Panc1 (cell line): ENCODE data around the gene SLITRK1. TPM values are rescaled to one million over a fixed set of nuclear protein-coding genes. Genes with fewer than 3 reads are reported as not detected.

Source experiments
- ATAC-seq: fragments of 200-7000 bp; cut with Tn5 transposase; 2 replicates; pipeline ENCODE4 v1.9.1; 2020; ENCODE audit warnings: mild to moderate bottlenecking, moderate library complexity
- BruUV-seq: library from RNA; stranded (reverse); fragments of 400-500 nt; replicated peaks from 2 replicates; lab custom pipeline; 2021; lab: Mats Ljungman, UMichigan
- CTCF ChIA-PET: fragments of 300-600 bp; sonication (Branson Sonifier 250); formaldehyde crosslinking; loops from one replicate; lab custom pipeline; 2022; ENCODE audit warnings: antibody characterized with exemption; lab: Charles Lee
- POLR2A ChIA-PET: fragments of 300-600 bp; sonication (Branson Sonifier 250); formaldehyde crosslinking; loops from one replicate; lab custom pipeline; 2022; ENCODE audit warnings: antibody characterized with exemption; lab: Charles Lee
- DNase-seq: peaks from one replicate; pipeline ENCODE4 v3.0.0-alpha.2; 2010; ENCODE audit warnings: low read depth, low spot score
- H3K27ac ChIP-seq: 2 replicates; pipeline ENCODE4 v1.5.1; 2011; ENCODE audit warnings: mild to moderate bottlenecking, low read length, inconsistent platforms
- H3K27me3 ChIP-seq: fragments of 200-500 bp; sonication (Bioruptor generic); 2 replicates; pipeline ENCODE4 v1.6.0; 2014; ENCODE audit warnings: low read length, inconsistent platforms; ENCODE audit not compliant: control insufficient read depth, insufficient read depth
- H3K36me3 ChIP-seq: fragments of 200-500 bp; sonication (Bioruptor generic); 2 replicates; pipeline ENCODE4 v1.5.1; 2014; ENCODE audit warnings: inconsistent platforms, mild to moderate bottlenecking, low read length, moderate library complexity; ENCODE audit not compliant: control insufficient read depth, insufficient read depth
- H3K4me1 ChIP-seq: 2 replicates; pipeline ENCODE4 v1.5.1; 2011; ENCODE audit warnings: inconsistent platforms, mild to moderate bottlenecking, low read length, moderate library complexity; ENCODE audit not compliant: control insufficient read depth, insufficient read depth
- H3K4me3 ChIP-seq, 2 experiments: 2 replicates each; pipeline ENCODE4 v1.5.1; 2011 to 2012; ENCODE audit warnings: low read depth in 2 of 2, low read length in 2 of 2, mild to moderate bottlenecking in 2 of 2, inconsistent platforms in 1 of 2, moderate library complexity in 1 of 2
- H3K9me3 ChIP-seq: fragments of 200-500 bp; sonication (Bioruptor generic); 2 replicates; pipeline ENCODE4 v1.5.1; 2014; ENCODE audit warnings: low read depth, mild to moderate bottlenecking, inconsistent platforms, low read length, moderate library complexity; ENCODE audit not compliant: control insufficient read depth, insufficient read depth
- CTCF ChIP-seq: fragments of 450-650 bp; IDR thresholded peaks from 2 replicates; pipeline ENCODE4 v1.5.1; 2017; ENCODE audit warnings: mild to moderate bottlenecking
- POLR2AphosphoS5 ChIP-seq: IDR thresholded peaks from 2 replicates; pipeline ENCODE4 v1.6.1; 2012; ENCODE audit warnings: mild to moderate bottlenecking, low read depth, low read length, moderate library complexity
- REST ChIP-seq, 2 experiments: IDR thresholded peaks; 2 replicates each; pipeline ENCODE4 v1.6.1; 2011 to 2012; ENCODE audit warnings: low read depth in 2 of 2, control low read depth in 1 of 2, low read length in 1 of 2, mild to moderate bottlenecking in 1 of 2, moderate library complexity in 1 of 2; ENCODE audit not compliant: insufficient read depth in 1 of 2
- SIN3A ChIP-seq: IDR thresholded peaks from 2 replicates; pipeline ENCODE4 v1.6.1; 2012; ENCODE audit warnings: low read depth, mild to moderate bottlenecking, low read length, moderate library complexity, borderline replicate concordance; ENCODE audit not compliant: insufficient read depth
- TCF7L2 ChIP-seq: IDR thresholded peaks from 2 replicates; pipeline ENCODE4 v1.6.1; 2011; ENCODE audit warnings: mild to moderate bottlenecking, low read depth, low read length, inconsistent platforms
- in situ Hi-C: cut with HindIII; loops from 2 replicates; pipeline ENCODE4 v1.10.0; 2016; ENCODE audit warnings: low sequenced_read_pairs, low pct_unique_long_range_greater_than_20kb
- intact Hi-C: fragments of 100-400 bp; cut with micrococcal nuclease; formaldehyde crosslinking; loops from one replicate; pipeline ENCODE4 v1.10.0; 2022; ENCODE audit not compliant: unreplicated experiment
- total RNA-seq: library from RNA; stranded (reverse); gene quantifications from one replicate; pipeline ENCODE4 v1.2.1, GENCODE V29; 2021; ENCODE audit not compliant: unreplicated experiment

Gene SLITRK1
- total RNA-seq, 1 experiment from 2014 or later: 0.08 TPM

GRCh38 chr13:83845106-83845505 lies 37.2 kb downstream of the SLITRK1 start:
- no peak for ATAC-seq
- DNase-seq: no peak
- Histone ChIP-seq H3K4me3 (no peak overlapping the region), H3K9me3 (no peaks in the 10 kb centered on the region), H3K27ac (no peak overlapping the region), H3K36me3 (no peaks in the 10 kb centered on the region), H3K4me1 (no peaks in the 10 kb centered on the region), H3K27me3 (no peaks in the 10 kb centered on the region)
- intact Hi-C loops (no loop called here), in situ Hi-C loops (no loop called here)
- POLR2A ChIA-PET: no interaction called here
- TF ChIP-seq TCF7L2 (no peak), CTCF (no peak), SIN3A (no peak), REST (IDR thresholded peaks at IDR 0.05; ENCODE audit: insufficient read depth in 1 of 2, low read depth in 2 of 2, low read length in 1 of 2) (no peak), POLR2AphosphoS5 (no peak)
- no TSS peak for BruUV-seq
- CTCF ChIA-PET: no interaction called here

DNA sequence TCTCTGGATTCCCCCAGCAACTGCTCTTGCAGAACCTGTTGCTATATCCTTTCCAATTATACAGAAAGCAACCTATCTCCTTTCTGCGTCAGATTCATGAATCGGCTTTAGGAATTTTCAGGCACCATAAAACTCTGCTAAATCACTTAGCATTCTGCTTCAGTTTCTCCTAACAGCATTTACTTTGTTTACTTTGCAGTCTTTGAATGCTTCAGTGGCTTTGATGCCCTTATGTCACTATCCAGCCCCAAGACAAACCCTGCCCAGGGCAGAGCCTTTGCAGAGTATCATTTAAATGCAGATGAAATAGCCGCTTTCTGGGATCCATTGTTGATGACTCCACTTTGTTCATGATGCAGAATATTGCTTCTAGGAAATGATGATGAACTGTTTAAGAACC lies 43.1 kb downstream of the SLITRK1 start:
- Histone ChIP-seq H3K36me3 (no peaks in the 10 kb centered on the region), H3K27me3 (no peaks in the 10 kb centered on the region), H3K9me3 (no peaks in the 10 kb centered on the region), H3K4me1 (no peaks in the 10 kb centered on the region), H3K27ac (no peak overlapping the region), H3K4me3 (no peak overlapping the region)
- CTCF ChIA-PET: no interaction called here
- DNase-seq: no peak
- BruUV-seq: no TSS peak
- in situ Hi-C loops (no loop called here), intact Hi-C loops (no loop called here)
- POLR2A ChIA-PET: no interaction called here
- TF ChIP-seq SIN3A (no peak), POLR2AphosphoS5 (no peak), REST (IDR thresholded peaks at IDR 0.05; ENCODE audit: insufficient read depth in 1 of 2, low read depth in 2 of 2, low read length in 1 of 2) (no peak), CTCF (no peak), TCF7L2 (no peak)
- no peak for ATAC-seq
